ENCODE results near the gene CALML5. TPM values are rescaled to one million over a fixed set of nuclear protein-coding genes. Genes with fewer than 3 reads are reported as not detected.

The CALML5 gene
- total and polyA plus RNA-seq, 5 experiments from 2014 or later = not detected

DNA sequence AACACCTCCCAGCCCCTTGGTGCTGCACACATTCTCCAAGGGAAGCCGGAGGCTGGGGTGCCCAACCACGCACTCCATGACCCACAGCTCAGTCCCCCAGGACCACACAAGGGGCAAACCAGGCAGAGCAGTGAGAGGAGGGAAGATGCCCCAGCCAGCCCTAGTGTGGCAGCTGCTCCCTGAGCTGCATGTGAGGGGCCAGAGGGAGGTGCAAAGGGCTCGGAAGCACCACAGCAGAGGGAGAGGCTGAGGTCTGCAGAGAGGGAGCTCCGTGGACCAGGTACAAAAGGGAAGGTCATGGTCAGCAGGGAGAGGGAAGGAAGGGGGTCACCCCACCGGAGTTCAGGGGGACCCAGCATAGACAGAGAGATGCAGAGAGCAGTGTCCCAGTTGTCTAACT lies 1.5 kb upstream of the CALML5 start:
- Mint-ChIP-seq H3K27me3 (peaks cover 0 to 6% (median 3%) of the 10 kb centered on the region in 5 donors), H3K27ac (peak overlapping the region in 2 of 10 donors; percentile 2 to 53), H3K4me1 (peaks cover 0 to 11% (median 6%) of the 10 kb centered on the region in 4 donors), H3K9me3 (no peaks in the 10 kb centered on the region), H3K4me3 (peak overlapping the region in 1 of 10 donors; percentile 36), H3K36me3 (no peaks in the 10 kb centered on the region)
- ATAC-seq (no peak), DNase-seq (no peak)
- POLR2A ChIA-PET = interaction anchor here (1.0 kb wide), 1 partner anchor 64 kb away, joined by 4 read pairs; no protein-coding TSS in a partner anchor

DNA sequence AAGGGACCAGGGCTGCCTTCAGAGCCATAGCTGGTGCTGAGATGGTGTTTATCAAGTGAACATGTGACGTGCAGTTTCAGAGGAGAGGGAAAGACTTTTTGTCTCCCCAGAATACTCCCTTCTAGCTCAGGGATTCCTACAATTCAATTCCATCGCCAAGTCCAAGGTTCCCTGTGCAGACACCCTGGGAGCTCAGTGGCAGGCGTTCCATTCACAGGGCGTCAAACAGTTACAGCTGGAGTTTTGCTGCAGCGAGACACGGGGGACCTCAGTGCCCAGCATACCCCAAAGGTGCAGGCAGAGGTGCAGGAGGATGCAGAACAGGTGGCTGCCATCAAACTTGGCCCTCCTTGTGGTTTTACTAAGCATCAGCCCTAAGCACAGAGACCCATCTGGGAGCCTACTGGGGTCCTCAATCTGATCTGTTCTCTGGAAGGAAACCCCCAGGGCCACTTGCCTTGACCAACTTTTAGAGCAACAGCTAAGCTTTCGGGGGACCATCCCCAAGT lies 846 bp upstream of the CALML5 start:
- peaks cover 0 to 11% (median 6%) of the 10 kb centered on the region in 4 donors for H3K4me1 Mint-ChIP-seq
- POLR2A ChIA-PET = interaction anchor here (0.6 to 1.0 kb wide), 2 partner anchors 65 to 129 kb away, joined by 3 to 4 read pairs; no protein-coding TSS in a partner anchor
- H3K36me3 Mint-ChIP-seq = no peaks in the 10 kb centered on the region
- no peak overlapping the region for H3K4me3 Mint-ChIP-seq
- DNase-seq (no peak), ATAC-seq (no peak)
- H3K27ac Mint-ChIP-seq = peak overlapping the region in 1 of 10 donors; percentile 26
- peaks cover 0 to 6% (median 2%) of the 10 kb centered on the region in 5 donors for H3K27me3 Mint-ChIP-seq
- no peaks in the 10 kb centered on the region for H3K9me3 Mint-ChIP-seq

DNA sequence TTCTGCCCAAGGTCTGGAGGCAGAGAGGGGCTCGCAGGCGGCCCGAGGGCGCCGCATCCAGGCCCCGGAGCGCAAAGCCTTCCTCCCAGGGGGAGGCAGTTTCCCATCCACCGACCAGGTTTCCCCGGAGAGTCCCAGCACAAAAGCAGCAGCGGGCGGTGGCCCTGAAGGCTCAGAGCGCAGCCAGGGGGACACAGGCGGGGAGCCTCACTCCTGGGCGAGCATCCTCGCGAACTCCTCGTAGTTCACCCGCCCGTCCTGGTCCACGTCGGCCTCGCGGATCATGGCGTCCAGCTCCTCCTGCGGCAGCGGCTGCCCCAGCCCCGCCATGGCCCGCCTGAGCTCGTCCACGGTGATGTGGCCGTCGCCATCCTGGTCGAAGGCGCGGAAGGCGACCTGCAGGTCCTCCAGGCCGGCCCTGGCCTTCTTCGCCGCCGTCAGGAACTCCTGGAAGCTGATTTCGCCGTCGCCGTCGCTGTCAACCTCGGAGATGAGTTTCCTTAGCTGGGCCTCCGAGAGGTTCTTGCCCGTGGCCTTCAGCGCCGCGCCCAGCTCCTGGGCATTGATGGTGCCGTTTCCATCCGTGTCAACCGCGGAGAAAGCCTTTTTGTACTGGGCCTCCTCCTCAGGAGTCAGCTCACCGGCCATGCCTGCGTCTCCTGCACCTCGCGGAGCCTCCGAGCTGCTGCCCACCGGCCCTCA lies 428 bp downstream of the CALML5 start:
- ATAC-seq (no peak), DNase-seq (no peak)
- Mint-ChIP-seq H3K9me3 (no peaks in the 10 kb centered on the region), H3K27ac (no peak overlapping the region), H3K27me3 (peaks cover 0 to 6% (median 2%) of the 10 kb centered on the region in 5 donors), H3K4me1 (peaks cover 0 to 9% (median 2%) of the 10 kb centered on the region in 4 donors), H3K36me3 (no peaks in the 10 kb centered on the region), H3K4me3 (no peak overlapping the region)
- POLR2A ChIA-PET = no interaction called here

DNA sequence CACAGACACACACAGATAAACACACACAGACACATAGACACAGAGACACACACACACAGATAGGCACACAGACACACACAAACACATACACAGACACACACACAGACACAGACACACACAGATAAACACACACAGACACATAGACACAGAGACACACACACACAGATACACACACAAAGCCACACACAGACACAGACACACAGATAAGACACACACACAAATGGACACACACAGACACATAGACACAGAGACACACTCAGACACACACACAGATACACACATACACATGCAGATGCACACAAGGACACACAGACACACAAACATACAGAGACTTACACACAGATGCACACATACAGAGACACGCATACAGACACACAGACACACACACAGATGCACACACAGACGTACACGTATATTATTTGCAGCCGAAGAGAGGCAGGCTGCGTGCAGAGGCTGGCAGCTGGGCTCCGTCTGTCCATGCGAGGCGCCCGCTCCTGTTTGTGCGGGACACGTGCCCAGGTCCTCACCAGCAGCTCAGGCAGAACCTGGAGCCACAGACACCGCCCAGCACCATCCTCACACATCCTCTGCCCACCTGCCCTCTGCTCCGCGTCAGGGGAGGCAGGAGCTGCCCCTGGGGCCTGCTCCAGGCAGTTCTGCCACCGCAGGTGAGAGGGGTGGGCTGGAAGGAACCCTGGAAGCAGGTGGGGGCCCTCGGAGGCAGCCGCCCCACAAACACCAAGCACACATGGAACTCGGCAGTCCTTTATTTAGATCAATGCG lies 1.2 kb downstream of the CALML5 start:
- Mint-ChIP-seq H3K36me3 (no peaks in the 10 kb centered on the region), H3K27me3 (peaks cover 0 to 6% (median 0%) of the 10 kb centered on the region in 5 donors), H3K4me1 (peaks cover 0 to 6% (median 0%) of the 10 kb centered on the region in 4 donors), H3K27ac (no peak overlapping the region), H3K4me3 (no peak overlapping the region), H3K9me3 (peaks cover 0 to 2% (median 0%) of the 10 kb centered on the region in 9 donors)
- POLR2A ChIA-PET = no interaction called here
- ATAC-seq (no peak), DNase-seq (no peak)

DNA sequence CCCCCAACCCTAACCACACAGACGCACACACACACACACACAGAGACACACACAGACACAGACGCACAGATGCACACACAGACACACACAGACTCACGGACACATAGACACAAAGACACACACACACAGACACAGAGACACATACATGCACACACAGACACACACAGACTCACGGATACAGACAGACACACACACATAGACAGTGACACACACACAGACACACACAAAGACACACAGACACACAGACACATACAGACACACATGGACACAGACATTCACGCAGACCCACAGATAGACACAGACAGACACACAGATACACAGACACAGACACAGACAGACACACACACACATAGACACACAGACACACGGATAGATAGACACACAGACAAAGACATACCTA lies 2.1 kb downstream of the CALML5 start:
- Mint-ChIP-seq H3K27me3 (peaks cover 0 to 4% (median 0%) of the 10 kb centered on the region in 5 donors), H3K36me3 (no peaks in the 10 kb centered on the region), H3K4me3 (no peak overlapping the region), H3K9me3 (peaks cover 0 to 6% (median under 1%) of the 10 kb centered on the region in 9 donors), H3K4me1 (peaks cover 0 to 2% (median 0%) of the 10 kb centered on the region in 4 donors), H3K27ac (no peak overlapping the region)
- no peak for ATAC-seq
- POLR2A ChIA-PET = no interaction called here
- DNase-seq = no peak

DNA sequence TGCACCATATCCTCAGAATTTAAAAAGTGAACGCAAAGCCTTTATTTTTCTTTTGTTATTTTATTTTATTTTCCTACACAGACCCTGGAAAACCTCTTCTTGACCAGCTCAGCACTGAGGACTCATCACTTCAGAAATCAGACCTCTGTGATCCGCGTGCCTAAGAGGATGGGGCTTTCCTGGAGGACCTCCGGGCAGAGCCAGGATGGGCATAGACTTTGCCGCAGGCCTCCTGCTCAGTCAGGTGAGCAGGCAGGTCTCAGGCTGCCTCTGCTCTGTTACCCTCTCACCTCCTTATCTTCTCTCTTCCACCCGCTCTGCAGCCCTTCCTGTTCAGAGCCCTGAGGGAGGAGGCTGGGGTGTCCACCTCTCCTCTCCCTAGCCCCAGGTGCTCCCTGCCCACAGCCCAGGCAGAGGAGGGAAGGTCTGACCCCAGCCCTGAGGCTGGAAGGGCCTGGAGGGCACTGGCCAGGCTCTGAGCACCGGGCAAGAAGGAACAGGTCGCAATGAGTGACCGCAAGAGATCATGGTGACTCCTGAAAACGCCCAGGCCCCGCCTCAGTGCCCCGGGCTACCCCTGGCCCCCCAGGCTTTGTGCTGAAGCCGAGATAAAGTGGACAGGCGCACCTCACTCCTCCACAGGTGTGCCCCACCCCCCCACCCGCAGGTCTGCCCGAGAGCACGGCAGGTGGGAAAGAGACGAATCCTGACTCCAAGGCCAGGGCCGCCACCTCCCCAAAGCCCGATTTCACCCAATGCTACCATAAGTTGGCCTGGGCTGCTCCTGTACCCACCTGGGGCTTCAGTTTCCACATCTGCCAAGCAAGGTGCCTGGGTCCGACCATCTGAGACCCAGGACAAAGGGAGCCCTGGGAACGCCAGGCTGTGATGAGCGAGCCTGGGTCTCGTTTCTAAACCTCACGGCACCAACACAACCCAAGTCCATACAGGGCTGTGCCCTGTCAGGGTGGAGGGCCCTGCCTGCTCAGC lies 2.8 kb downstream of the CALML5 start:
- Mint-ChIP-seq H3K4me1 (peaks cover 0 to 2% (median 0%) of the 10 kb centered on the region in 4 donors), H3K9me3 (peaks cover 0 to 11% (median 2%) of the 10 kb centered on the region in 9 donors), H3K27ac (no peak overlapping the region), H3K27me3 (peaks cover 0 to 4% (median 0%) of the 10 kb centered on the region in 5 donors), H3K36me3 (no peaks in the 10 kb centered on the region), H3K4me3 (no peak overlapping the region)
- DNase-seq (no peak), ATAC-seq (no peak)
- POLR2A ChIA-PET = no interaction called here

DNA sequence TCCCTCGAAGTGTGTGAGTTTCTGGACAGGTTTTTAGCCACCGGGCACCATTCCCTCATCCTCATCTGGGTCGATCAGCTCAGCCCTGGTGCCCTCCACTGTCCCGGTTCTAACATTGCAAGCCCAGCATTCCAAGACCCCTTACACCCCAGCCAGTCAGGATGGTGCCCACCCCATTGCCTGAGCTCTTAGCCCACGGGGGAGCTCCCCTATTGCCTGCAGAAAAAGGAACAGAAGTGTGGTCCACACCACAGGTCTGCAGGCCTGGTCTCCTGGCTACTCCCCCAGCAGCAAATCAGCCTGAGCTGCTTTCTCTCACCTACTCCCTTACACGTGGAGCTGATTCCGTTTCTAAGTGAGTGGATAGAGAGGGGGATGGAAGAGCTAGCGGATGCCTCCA lies 4.8 kb downstream of the CALML5 start:
- H3K4me3 Mint-ChIP-seq = no peak overlapping the region
- H3K27me3 Mint-ChIP-seq = peaks cover 0 to 4% (median 0%) of the 10 kb centered on the region in 5 donors
- no peaks in the 10 kb centered on the region for H3K36me3 Mint-ChIP-seq
- ATAC-seq (no peak), DNase-seq (no peak)
- peaks cover 0 to 6% (median 2%) of the 10 kb centered on the region in 4 donors for H3K4me1 Mint-ChIP-seq
- H3K9me3 Mint-ChIP-seq = peaks cover 0 to 11% (median 2%) of the 10 kb centered on the region in 9 donors
- POLR2A ChIA-PET = no interaction called here
- H3K27ac Mint-ChIP-seq = no peak overlapping the region

DNA sequence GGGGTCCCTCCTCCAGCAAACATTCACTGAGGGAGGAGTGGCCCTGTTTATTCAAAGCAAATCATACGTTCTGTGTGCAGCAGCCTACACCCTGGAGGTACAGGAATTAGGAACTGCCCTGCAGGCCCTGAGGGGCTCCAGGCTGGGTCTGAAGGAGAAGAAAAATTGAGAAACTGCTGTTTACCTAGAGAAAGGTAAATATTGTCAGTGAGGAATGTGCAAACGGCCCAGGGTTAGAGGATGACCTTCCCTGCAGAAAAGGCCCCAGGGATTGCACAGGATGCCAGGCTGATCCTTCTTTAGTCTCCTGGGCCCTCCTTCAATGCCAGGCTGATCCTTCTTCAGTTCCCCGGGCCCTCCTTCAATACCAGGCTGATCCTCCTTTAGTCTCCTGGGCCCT lies 5.7 kb downstream of the CALML5 start:
- POLR2A ChIA-PET = no interaction called here
- DNase-seq (no peak), ATAC-seq (no peak)
- no peak overlapping the region for H3K27ac Mint-ChIP-seq
- H3K4me3 Mint-ChIP-seq = no peak overlapping the region
- peaks cover 0 to 8% (median 3%) of the 10 kb centered on the region in 4 donors for H3K4me1 Mint-ChIP-seq
- no peaks in the 10 kb centered on the region for H3K36me3 Mint-ChIP-seq
- H3K9me3 Mint-ChIP-seq = peaks cover 0 to 11% (median 2%) of the 10 kb centered on the region in 9 donors
- peaks cover 0 to 4% (median 0%) of the 10 kb centered on the region in 5 donors for H3K27me3 Mint-ChIP-seq

DNA sequence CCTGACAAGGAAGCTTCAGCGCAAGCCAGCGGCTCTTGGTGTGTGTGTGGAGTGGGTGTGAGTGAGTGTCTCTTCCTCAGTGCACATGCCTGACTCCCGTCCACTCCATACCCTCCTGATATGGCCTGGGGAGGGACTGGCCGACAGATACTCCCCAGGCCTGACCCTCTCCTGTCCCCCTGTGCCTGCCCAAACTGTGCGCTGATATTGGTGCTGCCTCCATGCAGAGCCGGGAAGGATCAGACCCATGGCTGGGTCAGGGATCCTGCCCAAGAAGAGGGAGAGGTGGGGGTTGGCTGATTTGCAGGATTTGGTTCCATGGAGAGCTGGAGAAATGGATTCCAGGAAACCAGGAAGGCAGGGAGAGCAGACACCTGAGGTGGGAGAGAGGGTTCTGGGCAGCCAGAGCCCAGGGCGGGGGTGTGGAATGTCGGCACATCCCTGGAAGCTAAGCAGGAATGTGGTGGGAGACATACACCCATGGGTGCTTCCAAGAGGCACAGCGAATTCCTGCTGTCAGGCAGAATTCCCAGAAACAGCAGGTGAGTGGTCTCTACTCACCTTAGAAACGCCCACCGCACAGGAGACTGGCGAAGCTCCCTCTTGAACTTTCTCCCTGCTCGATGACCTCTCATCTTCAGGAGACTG lies 6.3 kb downstream of the CALML5 start:
- H3K4me1 Mint-ChIP-seq = peaks cover 0 to 12% (median 4%) of the 10 kb centered on the region in 4 donors
- H3K27me3 Mint-ChIP-seq = peaks cover 0 to 4% (median 0%) of the 10 kb centered on the region in 5 donors
- H3K36me3 Mint-ChIP-seq = no peaks in the 10 kb centered on the region
- H3K4me3 Mint-ChIP-seq = no peak overlapping the region
- peaks cover 0 to 11% (median 2%) of the 10 kb centered on the region in 9 donors for H3K9me3 Mint-ChIP-seq
- POLR2A ChIA-PET = no interaction called here
- H3K27ac Mint-ChIP-seq = no peak overlapping the region
- DNase-seq = no peak
- ATAC-seq = no peak

DNA sequence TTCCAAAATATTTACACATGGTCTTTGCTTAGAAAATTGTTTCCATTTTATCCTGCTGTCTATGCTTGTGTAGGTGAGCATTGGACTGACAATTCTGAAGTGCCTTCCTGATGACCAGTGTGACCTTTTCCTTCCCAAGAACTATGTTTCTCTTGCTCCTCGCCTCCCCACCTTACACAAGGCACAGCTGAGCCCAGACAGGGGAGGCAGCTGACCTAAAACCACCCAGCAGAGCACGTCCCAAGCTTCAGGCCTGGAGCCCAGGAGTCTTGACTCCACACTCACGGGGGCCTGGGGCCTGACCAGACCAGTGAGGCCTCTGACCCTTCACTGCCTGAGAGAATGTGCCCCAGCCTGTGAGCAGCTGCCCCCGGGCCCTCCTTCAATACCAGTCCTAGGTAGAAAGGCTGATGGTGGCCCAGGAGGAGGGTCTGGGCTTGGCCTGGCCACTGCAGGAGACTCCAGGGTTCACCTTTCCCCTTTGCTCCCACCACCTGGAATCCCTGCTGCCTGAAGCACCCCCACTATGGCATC lies 7.0 kb downstream of the CALML5 start:
- Mint-ChIP-seq H3K27ac (no peak overlapping the region), H3K36me3 (no peaks in the 10 kb centered on the region), H3K4me3 (no peak overlapping the region), H3K27me3 (peaks cover 0 to 4% (median 0%) of the 10 kb centered on the region in 5 donors), H3K9me3 (peaks cover 0 to 11% (median 2%) of the 10 kb centered on the region in 9 donors), H3K4me1 (peaks cover 0 to 12% (median 6%) of the 10 kb centered on the region in 4 donors)
- no peak for DNase-seq
- POLR2A ChIA-PET = interaction anchor here (0.6 kb wide), 1 partner anchor 606 kb away, joined by 5 read pairs; no protein-coding TSS in a partner anchor
- no peak for ATAC-seq

DNA sequence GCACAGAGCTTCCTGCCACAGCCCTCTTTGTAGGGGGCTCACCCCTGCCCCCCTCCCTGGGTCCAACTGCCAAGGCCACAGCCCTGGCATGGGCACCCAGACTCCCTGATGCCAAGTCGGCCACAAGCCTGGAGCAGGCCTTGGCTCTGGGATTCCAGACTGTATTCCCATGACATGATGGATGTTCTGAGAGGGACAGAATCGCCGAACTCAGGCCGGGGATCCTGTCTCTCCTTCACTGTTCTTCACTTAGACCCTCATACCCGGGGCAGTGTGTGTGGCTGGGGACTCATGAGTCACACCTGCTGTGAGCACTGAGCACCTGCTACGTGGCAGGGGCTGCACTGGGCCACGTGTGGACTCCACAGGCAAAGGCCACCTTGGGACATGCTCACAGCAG lies 7.9 kb downstream of the CALML5 start:
- POLR2A ChIA-PET = no interaction called here
- no peak for DNase-seq
- no peak overlapping the region for H3K27ac Mint-ChIP-seq
- H3K36me3 Mint-ChIP-seq = no peaks in the 10 kb centered on the region
- H3K27me3 Mint-ChIP-seq = peaks cover 0 to 4% (median 0%) of the 10 kb centered on the region in 5 donors
- H3K4me1 Mint-ChIP-seq = peaks cover 0 to 12% (median 6%) of the 10 kb centered on the region in 4 donors
- peaks cover 0 to 11% (median 2%) of the 10 kb centered on the region in 9 donors for H3K9me3 Mint-ChIP-seq
- H3K4me3 Mint-ChIP-seq = no peak overlapping the region
- ATAC-seq = no peak

Measured in naive thymus-derived CD8-positive, alpha-beta T cell (primary cell).